NB4 (cell line): ENCODE results near the gene YWHAQ.

Experiments
- CTCF ChIP-seq: IDR thresholded peaks from one replicate; pipeline ENCODE4 v1.5.1; 2012; ENCODE audit warnings: low read depth, low read length
- MAX ChIP-seq: IDR thresholded peaks from 2 replicates; pipeline ENCODE4 v1.6.1; 2011; ENCODE audit warnings: low read depth, low read length
- MYC ChIP-seq: IDR thresholded peaks from 2 replicates; pipeline ENCODE4 v1.6.1; 2011; ENCODE audit warnings: low read depth, low read length
- POLR2A ChIP-seq: IDR thresholded peaks from 2 replicates; pipeline ENCODE4 v1.6.1; 2011; ENCODE audit warnings: mild to moderate bottlenecking; ENCODE audit not compliant: insufficient read length; ENCODE audit errors: extremely low read depth

GRCh38 chr2:9668687-9669345 lies 38.0 kb upstream of the YWHAQ start:
- TF ChIP-seq CTCF (no peak), POLR2A (no peak), MYC (no peak), MAX (no peak)
